Bone marrow (tissue), 2 donors: ENCODE results near the gene BTNL2.
"Not testable (repeated sequence)": the region's sequence is repeated elsewhere in the genome, so short reads cannot be mapped to it uniquely, and the experiment has no call there.

Source experiments
- DNase-seq, 2 donors: peaks; one replicate each; lab custom pipeline; 2025; lab: John Stamatoyannopoulos, UW

The BTNL2 gene

GRCh38 chr6:32367644-32368043 is 39.3 kb downstream of the BTNL2 start:
- DNase-seq: no peak

- not testable (repeated sequence) for DNase-seq
Observed at GRCh38 chr6:32359225-32359624, 47.8 kb downstream of the BTNL2 start.

GRCh38 chr6:32358548-32358947 is 48.4 kb downstream of the BTNL2 start:
- DNase-seq: not testable (repeated sequence)

- no peak for DNase-seq
Observed at GRCh38 chr6:32355018-32355417, 52.0 kb downstream of the BTNL2 start.

GRCh38 chr6:32353348-32353747 is 53.6 kb downstream of the BTNL2 start:
- DNase-seq: no peak
